Colonic mucosa (tissue), 4 donors: ENCODE data around the gene CHAD. TPM values are rescaled to one million over a fixed set of nuclear protein-coding genes. Genes with fewer than 3 reads are reported as not detected.

Experiments used
- DNase-seq: peaks from one replicate; pipeline ENCODE4 v3.0.0-alpha.2; 2020
- H3K27ac ChIP-seq: fragments of 200-600 bp; one replicate; pipeline ENCODE4 v1.8.0; 2021
- H3K27me3 ChIP-seq: fragments of 200-600 bp; one replicate; pipeline ENCODE4 v1.8.0; 2021
- H3K36me3 ChIP-seq: fragments of 200-600 bp; one replicate; pipeline ENCODE4 v1.8.0; 2021
- H3K4me1 ChIP-seq: fragments of 200-600 bp; one replicate; pipeline ENCODE4 v1.8.0; 2021; ENCODE audit warnings: mild to moderate bottlenecking
- H3K4me3 ChIP-seq: fragments of 200-600 bp; one replicate; pipeline ENCODE4 v1.8.0; 2021
- H3K9ac ChIP-seq, 2 donors: one replicate each; pipeline ENCODE4 v1.7.0; 2013; ENCODE audit warnings: control low read depth in 2 of 2, low read depth in 2 of 2, low read length in 2 of 2
- H3K9me3 ChIP-seq: fragments of 200-600 bp; one replicate; pipeline ENCODE4 v1.8.0; 2021
- CTCF ChIP-seq: fragments of 200-600 bp; IDR thresholded peaks from one replicate; pipeline ENCODE4 v1.8.0; 2022; ENCODE audit warnings: antibody characterized with exemption, mild to moderate bottlenecking
- intact Hi-C: fragments of 100-400 bp; cut with DNase I; formaldehyde crosslinking; loops from one replicate; pipeline ENCODE4 v1.14.1; 2022
- total RNA-seq, 2 donors: library from RNA; stranded (reverse); fragmentation: NEBNext Ultra II Directional in 1 of 2; extraction: Animal tissue kit (Norgen Biotek cat#: 25700) in 1 of 2; gene quantifications; one replicate each; pipeline ENCODE4 v1.2.1, GENCODE V29; 2021
- donor health status: healthy.
- donor health status: DM: no; HTN: no; CAD: no.
- donor health status: DM: no; HTN: no; CAD: no.

CHAD gene
- total RNA-seq, 2 donors from 2014 or later: 1.8 to 3.6 TPM

GRCh38 chr17:50513495-50513894 is 44.8 kb upstream of the CHAD start:
- DNase-seq: no peak
- intact Hi-C loops: no loop called here
- no peaks in the 10 kb centered on the region for H3K27me3 ChIP-seq
- no peaks in the 10 kb centered on the region for H3K9me3 ChIP-seq
- H3K36me3 ChIP-seq: no peaks in the 10 kb centered on the region
- H3K4me1 ChIP-seq: no peaks in the 10 kb centered on the region
- no peak overlapping the region for H3K4me3 ChIP-seq
- no peak for TF ChIP-seq CTCF
- no peak overlapping the region for H3K27ac ChIP-seq
- no peak overlapping the region for H3K9ac ChIP-seq

- no peaks in the 10 kb centered on the region for H3K36me3 ChIP-seq
- no peak overlapping the region for H3K4me3 ChIP-seq
- intact Hi-C loops: no loop called here
- H3K9ac ChIP-seq: no peak overlapping the region
- H3K27me3 ChIP-seq: no peaks in the 10 kb centered on the region
- H3K9me3 ChIP-seq: no peaks in the 10 kb centered on the region
- no peak overlapping the region for H3K27ac ChIP-seq
- DNase-seq: no peak
- no peaks in the 10 kb centered on the region for H3K4me1 ChIP-seq
- TF ChIP-seq CTCF: no peak
Observed at GRCh38 chr17:50511058-50511457, 42.4 kb upstream of the CHAD start.

GRCh38 chr17:50508573-50509460 is 40.1 kb upstream of the CHAD start:
- Histone ChIP-seq H3K9ac (peak overlapping the region; percentile 44 to 51), H3K9me3 (no peaks in the 10 kb centered on the region), H3K4me1 (no peaks in the 10 kb centered on the region), H3K27me3 (no peaks in the 10 kb centered on the region), H3K36me3 (no peaks in the 10 kb centered on the region), H3K27ac (peak overlapping the region; percentile 25), H3K4me3 (peak overlapping the region; percentile 54)
- intact Hi-C loops: no loop called here
- DNase-seq: no peak
- TF ChIP-seq CTCF: no peak

GRCh38 chr17:50507871-50508572 is 39.3 kb upstream of the CHAD start, which contains the start of gene MYCBPAP:
Gene MYCBPAP, plus strand, starts transcription at chr17:50508439. Its CDS starts 236 bp downstream, at chr17:50508675.
- Histone ChIP-seq H3K9ac (peak within 1 kb of the TSS; percentile 44 to 51), H3K4me3 (peak within 1 kb of the TSS; percentile 54), H3K4me1 (no peaks in the 10 kb centered on the region), H3K36me3 (no peaks in the 10 kb centered on the region), H3K27me3 (no peaks in the 10 kb centered on the region), H3K27ac (peak within 1 kb of the TSS; percentile 25), H3K9me3 (no peaks in the 10 kb centered on the region)
- intact Hi-C loops: no loop called here
- peak; percentile 87 for DNase-seq
- no peak for TF ChIP-seq CTCF

GRCh38 chr17:50506298-50506697 is 37.6 kb upstream of the CHAD start:
- H3K4me1 ChIP-seq: no peaks in the 10 kb centered on the region

More at GRCh38 chr17:50506298-50506697, 37.6 kb upstream of the CHAD start:
- no peaks in the 10 kb centered on the region for H3K36me3 ChIP-seq
- H3K9ac ChIP-seq: peak overlapping the region in 1 of 2 donors; percentile 51
- DNase-seq: no peak
- intact Hi-C loops: no loop called here
- H3K27me3 ChIP-seq: no peaks in the 10 kb centered on the region
- peak overlapping the region; percentile 60 for H3K27ac ChIP-seq
- H3K9me3 ChIP-seq: no peaks in the 10 kb centered on the region
- no peak overlapping the region for H3K4me3 ChIP-seq
- no peak for TF ChIP-seq CTCF
